Measurements from ENCODE around the gene C21orf91. TPM values are rescaled to one million over a fixed set of nuclear protein-coding genes. Genes with fewer than 3 reads are reported as not detected.

C21orf91 gene
- total and polyA plus RNA-seq, 9 of the 15 experiments (the other 6 are each of a cell fraction or from before 2014, with no cell fraction given), result 3.9 to 14.1 (median 12.1) TPM

DNA sequence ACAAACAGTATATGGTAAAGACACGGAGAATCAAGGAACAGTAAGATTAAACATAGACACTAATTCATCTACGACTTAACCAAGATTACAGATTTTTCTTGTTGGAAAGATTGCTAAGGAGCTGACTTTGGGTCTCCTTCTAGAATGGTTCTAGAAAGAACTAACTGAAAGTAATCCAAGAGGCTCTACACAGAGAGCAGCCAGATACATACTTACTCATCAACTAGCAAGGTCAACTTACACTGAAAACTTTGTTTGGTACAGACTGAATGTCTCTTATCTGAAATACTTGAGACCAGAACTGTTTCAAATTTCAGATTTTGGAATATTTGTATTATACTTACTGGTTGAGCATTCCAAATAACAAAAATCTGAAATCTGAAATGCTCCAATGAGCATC is 5.8 kb downstream of the C21orf91 start (continued):
- no peak for TF ChIP-seq FOXM1 (IDR thresholded peaks at IDR 0.05; ENCODE audit: low read depth)
- TF ChIP-seq FOXM1 (CRISPR knock-in tag; IDR thresholded peaks at IDR 0.05; ENCODE audit: low read depth), result no peak

- Histone ChIP-seq H3K9ac (ENCODE audit: insufficient read depth in 1 of 2, low read depth in 2 of 2, low read length in 2 of 2) (no peak overlapping the region), H3K9me1 (ENCODE audit: control insufficient read depth, insufficient read depth, low read length) (no peaks in the 10 kb centered on the region), H3K36me3 (ENCODE audit: control insufficient read depth, insufficient read depth, low read length) (peaks cover 50% of the 10 kb centered on the region; the same call in 2 of the 3 replicates), H4K20me1 (replicated peaks; ENCODE audit: control insufficient read depth, insufficient read depth, low read length) (no peaks in the 10 kb centered on the region), H2AFZ (ENCODE audit: low read depth, low read length) (no peak overlapping the region), H3K27me3 (ENCODE audit: control insufficient read depth in 2 of 2, insufficient read depth in 2 of 2, low read length in 2 of 2) (no peaks in the 10 kb centered on the region), H3K4me3 (no peak overlapping the region), H3K79me2 (ENCODE audit: control insufficient read depth, insufficient read depth, low read length) (no peaks in the 10 kb centered on the region), H3K27ac (ENCODE audit: extremely low read depth, low read depth, low read length) (no peak overlapping the region), H3K4me2 (ENCODE audit: insufficient read depth, low read length) (no peak overlapping the region), H3K4me1 (replicated peaks in 1 of 2; ENCODE audit: control insufficient read depth in 2 of 2, insufficient read depth in 2 of 2, low read length in 2 of 2) (peaks cover 0 to 5% of the 10 kb centered on the region in 2 experiments; a peak in 1 of 5 replicates), H3K9me3 (replicated peaks; ENCODE audit: control insufficient read depth, insufficient read depth, low read depth, low read length) (peaks cover 10% of the 10 kb centered on the region)
- DNase-seq (ENCODE audit: extremely low read depth in 1 of 4, low spot score in 3 of 4) (no peak), ATAC-seq (no peak), FAIRE-seq (no peak)
- in situ Hi-C loops (cut with MboI) (no loop called here), intact Hi-C loops (cut with micrococcal nuclease) (no loop called here)
- POLR2A ChIA-PET, result no interaction called here
- CTCF ChIA-PET (ENCODE audit: low intra/inter-chr PET ratio), result no interaction called here
- 82% methylated on average over 4 of the region's 4 CpGs for WGBS (ENCODE audit: insufficient coverage, low coverage, missing lambda C conversion rate)
- BruUV-seq (replicated peaks), result no TSS peak
- TF ChIP-seq CCAR2 (IDR thresholded peaks at IDR 0.05; ENCODE audit: low read depth, low read length) (no peak), ZNF699 (CRISPR knock-in tag; IDR thresholded peaks at IDR 0.05; ENCODE audit: insufficient replicate concordance) (no peak), CSDE1 (IDR thresholded peaks at IDR 0.05) (no peak), GABPB1 (CRISPR knock-in tag; IDR thresholded peaks at IDR 0.05) (no peak), IRF1 (CRISPR knock-in tag; IDR thresholded peaks at IDR 0.05; ENCODE audit: borderline replicate concordance) (no peak), BACH1 (tag; IDR thresholded peaks at IDR 0.05) (no peak), NR3C1 (CRISPR knock-in tag; IDR thresholded peaks at IDR 0.05) (no peak), PCBP1 (IDR thresholded peaks at IDR 0.05; ENCODE audit: low read depth, low read length, poor library complexity, severe bottlenecking) (no peak), TBP (optimal IDR thresholded peaks at IDR 0.05; ENCODE audit: low read depth, low read length) (no peak), ZNF197 (CRISPR knock-in tag; IDR thresholded peaks at IDR 0.05; ENCODE audit: low read depth) (no peak), KLF1 (tag; IDR thresholded peaks at IDR 0.05) (no peak)
- TF ChIP-seq, protein P1, sequence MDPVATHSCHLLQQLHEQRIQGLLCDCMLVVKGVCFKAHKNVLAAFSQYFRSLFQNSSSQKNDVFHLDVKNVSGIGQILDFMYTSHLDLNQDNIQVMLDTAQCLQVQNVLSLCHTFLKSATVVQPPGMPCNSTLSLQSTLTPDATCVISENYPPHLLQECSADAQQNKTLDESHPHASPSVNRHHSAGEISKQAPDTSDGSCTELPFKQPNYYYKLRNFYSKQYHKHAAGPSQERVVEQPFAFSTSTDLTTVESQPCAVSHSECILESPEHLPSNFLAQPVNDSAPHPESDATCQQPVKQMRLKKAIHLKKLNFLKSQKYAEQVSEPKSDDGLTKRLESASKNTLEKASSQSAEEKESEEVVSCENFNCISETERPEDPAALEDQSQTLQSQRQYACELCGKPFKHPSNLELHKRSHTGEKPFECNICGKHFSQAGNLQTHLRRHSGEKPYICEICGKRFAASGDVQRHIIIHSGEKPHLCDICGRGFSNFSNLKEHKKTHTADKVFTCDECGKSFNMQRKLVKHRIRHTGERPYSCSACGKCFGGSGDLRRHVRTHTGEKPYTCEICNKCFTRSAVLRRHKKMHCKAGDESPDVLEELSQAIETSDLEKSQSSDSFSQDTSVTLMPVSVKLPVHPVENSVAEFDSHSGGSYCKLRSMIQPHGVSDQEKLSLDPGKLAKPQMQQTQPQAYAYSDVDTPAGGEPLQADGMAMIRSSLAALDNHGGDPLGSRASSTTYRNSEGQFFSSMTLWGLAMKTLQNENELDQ (CRISPR knock-in tag; IDR thresholded peaks at IDR 0.05; ENCODE audit: borderline replicate concordance), result no peak
- TF ChIP-seq, protein P2, sequence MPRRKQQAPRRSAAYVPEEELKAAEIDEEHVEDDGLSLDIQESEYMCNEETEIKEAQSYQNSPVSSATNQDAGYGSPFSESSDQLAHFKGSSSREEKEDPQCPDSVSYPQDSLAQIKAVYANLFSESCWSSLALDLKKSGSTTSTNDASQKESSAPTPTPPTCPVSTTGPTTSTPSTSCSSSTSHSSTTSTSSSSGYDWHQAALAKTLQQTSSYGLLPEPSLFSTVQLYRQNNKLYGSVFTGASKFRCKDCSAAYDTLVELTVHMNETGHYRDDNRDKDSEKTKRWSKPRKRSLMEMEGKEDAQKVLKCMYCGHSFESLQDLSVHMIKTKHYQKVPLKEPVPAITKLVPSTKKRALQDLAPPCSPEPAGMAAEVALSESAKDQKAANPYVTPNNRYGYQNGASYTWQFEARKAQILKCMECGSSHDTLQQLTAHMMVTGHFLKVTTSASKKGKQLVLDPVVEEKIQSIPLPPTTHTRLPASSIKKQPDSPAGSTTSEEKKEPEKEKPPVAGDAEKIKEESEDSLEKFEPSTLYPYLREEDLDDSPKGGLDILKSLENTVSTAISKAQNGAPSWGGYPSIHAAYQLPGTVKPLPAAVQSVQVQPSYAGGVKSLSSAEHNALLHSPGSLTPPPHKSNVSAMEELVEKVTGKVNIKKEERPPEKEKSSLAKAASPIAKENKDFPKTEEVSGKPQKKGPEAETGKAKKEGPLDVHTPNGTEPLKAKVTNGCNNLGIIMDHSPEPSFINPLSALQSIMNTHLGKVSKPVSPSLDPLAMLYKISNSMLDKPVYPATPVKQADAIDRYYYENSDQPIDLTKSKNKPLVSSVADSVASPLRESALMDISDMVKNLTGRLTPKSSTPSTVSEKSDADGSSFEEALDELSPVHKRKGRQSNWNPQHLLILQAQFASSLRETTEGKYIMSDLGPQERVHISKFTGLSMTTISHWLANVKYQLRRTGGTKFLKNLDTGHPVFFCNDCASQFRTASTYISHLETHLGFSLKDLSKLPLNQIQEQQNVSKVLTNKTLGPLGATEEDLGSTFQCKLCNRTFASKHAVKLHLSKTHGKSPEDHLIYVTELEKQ (CRISPR knock-in tag; IDR thresholded peaks at IDR 0.05), result no peak
These were observed 13.2 kb downstream of the C21orf91 start for GRCh38 chr21:17805966-17806365.
